ENCODE data around the gene RAD51B.

Gene RAD51B

GRCh38 chr14:68680541-68681051, 861.0 kb downstream of the RAD51B start:
- TF ChIP-seq CTCF (IDR thresholded peaks at IDR 0.05; ENCODE audit: low read depth, low read length, missing control alignments), result no peak
- DNase-seq (ENCODE audit: low read depth), result no peak
- H3K4me3 ChIP-seq (ENCODE audit: low read depth, low read length), result no peak overlapping the region

- no peak for TF ChIP-seq CTCF (IDR thresholded peaks at IDR 0.05; ENCODE audit: low read depth, low read length, missing control alignments)
- DNase-seq (ENCODE audit: low read depth), result no peak
- H3K4me3 ChIP-seq (ENCODE audit: low read depth, low read length), result no peak overlapping the region
These were observed 861.9 kb downstream of the RAD51B start for GRCh38 chr14:68681256-68682011.

- H3K4me3 ChIP-seq (ENCODE audit: low read depth, low read length), result no peak overlapping the region
- no peak for TF ChIP-seq CTCF (IDR thresholded peaks at IDR 0.05; ENCODE audit: low read depth, low read length, missing control alignments)
- DNase-seq (ENCODE audit: low read depth), result peak; percentile 67
These were observed 862.9 kb downstream of the RAD51B start for GRCh38 chr14:68682166-68683103.

GRCh38 chr14:68683326-68683725, 863.7 kb downstream of the RAD51B start:
- no peak overlapping the region for H3K4me3 ChIP-seq (ENCODE audit: low read depth, low read length)
- no peak for TF ChIP-seq CTCF (IDR thresholded peaks at IDR 0.05; ENCODE audit: low read depth, low read length, missing control alignments)
- no peak for DNase-seq (ENCODE audit: low read depth)

GRCh38 chr14:68684466-68685418, 865.2 kb downstream of the RAD51B start:
- no peak for TF ChIP-seq CTCF (IDR thresholded peaks at IDR 0.05; ENCODE audit: low read depth, low read length, missing control alignments)
- no peak overlapping the region for H3K4me3 ChIP-seq (ENCODE audit: low read depth, low read length)
- DNase-seq (ENCODE audit: low read depth), result no peak
